ENCODE data around the gene TMEM250.

Gene TMEM250

GRCh38 chr9:136082496-136083361, 35.9 kb downstream of the TMEM250 start:
- no peak for DNase-seq (ENCODE audit: low spot score)

GRCh38 chr9:136081826-136082495, 36.7 kb downstream of the TMEM250 start:
- DNase-seq (ENCODE audit: low spot score): no peak

GRCh38 chr9:136081113-136081825, 37.4 kb downstream of the TMEM250 start:
- no peak for DNase-seq (ENCODE audit: low spot score)

DNA sequence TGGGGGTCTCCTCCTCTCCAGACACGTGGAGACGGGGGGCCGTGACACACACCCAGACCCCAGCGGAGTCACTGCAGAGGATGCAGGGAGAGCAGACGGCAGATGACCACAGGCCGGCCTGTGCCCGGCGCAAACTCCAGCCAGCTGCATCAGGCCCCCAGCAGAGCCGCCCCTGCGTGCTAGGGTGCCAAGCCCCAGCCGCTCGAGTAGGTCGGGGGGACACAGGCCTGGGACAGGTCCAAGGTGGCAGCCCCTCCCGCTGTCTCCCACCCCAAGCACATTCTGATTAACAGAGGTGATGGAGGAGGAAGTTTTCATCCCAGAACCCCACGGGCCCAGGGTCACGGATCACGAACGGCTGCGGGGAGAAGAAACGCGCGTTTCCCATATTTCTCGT, 38.0 kb downstream of the TMEM250 start:
- no peak for DNase-seq (ENCODE audit: low spot score)

DNA sequence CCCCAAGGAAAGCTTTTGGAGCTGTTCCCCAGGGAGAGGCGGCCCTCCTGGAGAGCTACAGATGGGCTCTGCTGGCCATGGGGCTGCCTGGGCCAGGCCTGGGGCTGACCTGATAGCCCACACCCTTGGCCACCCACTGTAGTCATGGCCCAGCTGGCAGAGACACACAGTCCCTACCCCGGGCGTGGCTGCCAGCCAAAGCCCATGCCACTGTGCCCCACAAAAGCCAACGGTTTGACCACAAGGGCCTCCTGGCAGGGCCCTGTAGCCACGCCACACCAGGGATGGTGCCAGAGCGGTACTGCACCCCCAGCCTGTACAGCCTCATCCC, 38.8 kb downstream of the TMEM250 start:
- DNase-seq (ENCODE audit: low spot score): no peak

DNA sequence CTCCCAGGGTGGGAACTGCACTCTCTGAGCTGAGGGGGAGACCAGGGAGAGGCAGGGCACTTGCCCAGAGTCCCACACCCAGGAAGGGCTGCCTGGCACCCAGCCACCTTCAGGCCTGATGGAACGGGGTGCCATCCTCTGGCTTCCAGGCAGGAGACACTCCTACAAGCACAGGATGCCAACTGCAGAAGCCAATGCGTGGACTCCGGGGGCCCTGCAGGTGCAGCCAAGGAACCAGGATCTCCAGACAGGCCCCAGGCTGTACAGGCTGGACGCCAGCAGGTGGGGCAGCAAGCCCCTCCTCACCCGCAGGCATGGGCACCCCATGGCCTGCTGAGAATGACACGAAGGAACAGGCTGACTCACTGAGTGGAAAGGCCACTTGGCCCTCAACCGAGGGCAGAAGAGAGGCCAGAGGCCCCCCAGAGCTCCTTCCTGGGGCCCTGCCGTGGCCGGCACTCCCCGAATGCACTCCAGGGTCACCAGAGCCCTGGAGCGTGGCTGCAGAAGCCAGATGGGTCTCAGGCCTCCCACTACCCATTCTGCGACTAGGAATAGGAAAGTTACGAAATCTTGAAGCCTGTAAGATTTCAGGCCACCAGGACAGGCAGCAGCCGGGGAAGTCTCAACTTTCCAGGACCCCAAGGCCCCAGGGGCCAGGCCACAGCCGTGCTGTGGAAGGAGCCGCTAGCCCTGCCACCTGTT, 39.3 kb downstream of the TMEM250 start:
- DNase-seq (ENCODE audit: low spot score): no peak

GRCh38 chr9:136078498-136079011, 40.1 kb downstream of the TMEM250 start:
- DNase-seq (ENCODE audit: low spot score): no peak

DNA sequence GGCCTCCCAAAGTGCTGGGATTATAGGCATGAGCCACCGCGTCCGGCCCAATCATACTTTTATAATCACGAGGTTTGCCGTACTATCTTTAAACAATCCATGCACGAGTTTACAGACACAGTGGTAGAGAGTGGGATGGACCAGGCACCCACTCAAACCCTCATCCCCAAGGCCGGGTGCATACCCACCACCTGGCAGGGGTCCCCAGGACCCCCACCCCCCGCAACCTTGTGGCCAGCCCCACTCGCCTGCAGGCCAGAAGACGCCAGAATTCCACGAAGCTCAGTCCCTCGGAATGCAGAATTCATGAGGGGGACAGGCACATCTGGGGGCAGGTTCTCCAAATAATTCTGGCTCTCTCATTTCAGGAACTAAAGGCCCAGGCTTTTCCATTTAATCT, 40.7 kb downstream of the TMEM250 start:
- no peak for DNase-seq (ENCODE audit: low spot score)

DNA sequence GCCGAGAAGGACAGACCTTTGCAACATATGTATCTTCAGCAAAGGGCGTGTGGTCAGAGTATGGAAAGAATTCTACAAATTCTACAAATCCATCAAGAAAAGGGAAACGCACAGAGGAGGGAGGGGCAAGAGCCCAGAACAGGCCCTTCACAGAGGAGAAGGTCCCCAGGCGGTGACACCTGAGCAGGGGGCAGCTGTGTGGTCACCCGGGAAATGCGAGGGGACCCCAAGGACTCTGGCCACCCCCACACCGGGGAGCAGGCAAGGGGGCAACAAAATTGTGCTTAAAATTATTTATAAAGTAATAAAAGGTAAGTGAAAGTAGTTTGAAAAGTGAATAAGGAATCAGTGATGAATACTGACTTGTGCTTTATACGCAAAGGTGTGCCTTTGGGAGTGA, 41.2 kb downstream of the TMEM250 start:
- DNase-seq (ENCODE audit: low spot score): no peak

- DNase-seq (ENCODE audit: low spot score): no peak
Measured at GRCh38 chr9:136075881-136076678, 42.6 kb downstream of the TMEM250 start.

- no peak for DNase-seq (ENCODE audit: low spot score)
Measured at GRCh38 chr9:136075134-136075841, 43.4 kb downstream of the TMEM250 start.

DNA sequence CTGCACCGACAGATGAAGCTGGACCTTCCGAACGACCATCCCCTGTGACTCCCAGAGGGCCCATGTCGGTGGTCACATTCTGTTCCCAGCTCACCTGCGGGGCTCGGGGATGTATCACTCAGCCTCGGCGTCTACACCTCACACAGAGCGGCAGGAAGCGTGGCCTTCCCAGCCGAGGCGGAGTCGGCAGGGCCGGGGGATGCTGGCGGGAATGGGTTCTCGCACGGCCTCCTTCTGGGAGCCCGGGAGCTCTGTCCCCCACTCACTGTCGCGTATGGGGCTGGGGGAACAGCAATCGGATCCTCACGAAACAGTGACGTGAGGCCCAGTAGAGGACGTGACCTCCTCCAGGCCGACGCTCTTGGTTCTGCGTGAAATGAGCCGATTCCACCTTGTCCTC, 44.0 kb downstream of the TMEM250 start:
- no peak for DNase-seq (ENCODE audit: low spot score)

Data from AG20443 (cell line).